AG10803 (cell line): Measurements from ENCODE around the gene SLC2A5.

ENCODE experiments used
- DNase-seq: peaks from one replicate; pipeline ENCODE4 v3.0.0; 2010; ENCODE audit warnings: low read depth
- H3K4me3 ChIP-seq: 2 replicates; pipeline ENCODE4 v1.5.1; 2011; ENCODE audit warnings: mild to moderate bottlenecking, low read length, control low read depth
- TF ChIP-seq, protein P1 (sequence below): conservative IDR thresholded peaks from 2 replicates; pipeline ENCODE4 v1.5.1; 2011; ENCODE audit warnings: mild to moderate bottlenecking, low read length, control low read depth, inconsistent platforms

Gene SLC2A5

DNA sequence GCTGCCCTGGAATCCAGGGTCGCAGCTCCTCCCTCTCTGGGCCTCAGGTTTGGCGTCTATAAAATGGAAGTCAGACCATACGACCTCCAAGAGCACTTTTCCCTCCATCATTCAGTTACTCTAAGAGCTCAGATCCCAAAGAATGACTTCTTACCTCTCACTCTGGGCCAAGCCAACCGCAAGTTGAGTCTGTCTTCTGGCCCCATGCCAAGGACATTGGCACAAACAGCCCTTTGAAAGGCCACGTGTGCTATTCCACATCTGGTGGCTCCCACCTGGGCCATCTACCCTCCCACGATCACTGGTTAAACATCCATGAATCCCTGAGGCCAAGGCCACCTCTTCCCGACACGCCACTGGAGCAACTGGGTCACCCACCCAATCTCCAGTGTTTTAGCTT lies 55.6 kb downstream of the SLC2A5 start:
- no peak overlapping the region for H3K4me3 ChIP-seq
- DNase-seq = no peak
- TF ChIP-seq, protein P1, sequence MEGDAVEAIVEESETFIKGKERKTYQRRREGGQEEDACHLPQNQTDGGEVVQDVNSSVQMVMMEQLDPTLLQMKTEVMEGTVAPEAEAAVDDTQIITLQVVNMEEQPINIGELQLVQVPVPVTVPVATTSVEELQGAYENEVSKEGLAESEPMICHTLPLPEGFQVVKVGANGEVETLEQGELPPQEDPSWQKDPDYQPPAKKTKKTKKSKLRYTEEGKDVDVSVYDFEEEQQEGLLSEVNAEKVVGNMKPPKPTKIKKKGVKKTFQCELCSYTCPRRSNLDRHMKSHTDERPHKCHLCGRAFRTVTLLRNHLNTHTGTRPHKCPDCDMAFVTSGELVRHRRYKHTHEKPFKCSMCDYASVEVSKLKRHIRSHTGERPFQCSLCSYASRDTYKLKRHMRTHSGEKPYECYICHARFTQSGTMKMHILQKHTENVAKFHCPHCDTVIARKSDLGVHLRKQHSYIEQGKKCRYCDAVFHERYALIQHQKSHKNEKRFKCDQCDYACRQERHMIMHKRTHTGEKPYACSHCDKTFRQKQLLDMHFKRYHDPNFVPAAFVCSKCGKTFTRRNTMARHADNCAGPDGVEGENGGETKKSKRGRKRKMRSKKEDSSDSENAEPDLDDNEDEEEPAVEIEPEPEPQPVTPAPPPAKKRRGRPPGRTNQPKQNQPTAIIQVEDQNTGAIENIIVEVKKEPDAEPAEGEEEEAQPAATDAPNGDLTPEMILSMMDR = no peak

DNA sequence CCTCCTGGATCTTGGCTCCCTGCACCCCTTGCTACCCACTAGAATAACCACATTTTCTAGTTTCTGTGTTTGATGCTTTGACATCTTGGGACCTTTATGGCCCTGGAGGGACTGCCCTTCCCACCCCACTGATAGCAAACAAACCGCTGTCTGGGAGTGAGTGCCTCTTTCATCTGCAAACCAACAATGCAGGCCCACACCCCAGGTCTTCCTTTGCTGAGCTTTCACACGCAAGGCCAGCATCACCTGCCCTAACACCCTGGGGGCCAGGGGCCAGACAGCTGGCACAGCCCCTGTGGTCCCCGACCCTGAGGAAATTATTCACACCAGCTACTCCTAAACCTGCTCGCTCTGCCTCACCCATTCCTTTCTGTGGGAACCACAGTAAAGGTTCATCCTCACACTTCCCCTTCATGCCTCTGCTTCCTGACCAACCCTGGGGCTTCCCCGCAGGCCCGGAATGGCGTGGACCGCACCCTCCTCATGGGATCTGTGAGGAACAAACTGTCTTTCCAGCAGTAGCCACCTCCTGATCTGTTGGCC lies 58.6 kb downstream of the SLC2A5 start:
- TF ChIP-seq, protein P1 = no peak
- DNase-seq = no peak
- H3K4me3 ChIP-seq = no peak overlapping the region

DNA sequence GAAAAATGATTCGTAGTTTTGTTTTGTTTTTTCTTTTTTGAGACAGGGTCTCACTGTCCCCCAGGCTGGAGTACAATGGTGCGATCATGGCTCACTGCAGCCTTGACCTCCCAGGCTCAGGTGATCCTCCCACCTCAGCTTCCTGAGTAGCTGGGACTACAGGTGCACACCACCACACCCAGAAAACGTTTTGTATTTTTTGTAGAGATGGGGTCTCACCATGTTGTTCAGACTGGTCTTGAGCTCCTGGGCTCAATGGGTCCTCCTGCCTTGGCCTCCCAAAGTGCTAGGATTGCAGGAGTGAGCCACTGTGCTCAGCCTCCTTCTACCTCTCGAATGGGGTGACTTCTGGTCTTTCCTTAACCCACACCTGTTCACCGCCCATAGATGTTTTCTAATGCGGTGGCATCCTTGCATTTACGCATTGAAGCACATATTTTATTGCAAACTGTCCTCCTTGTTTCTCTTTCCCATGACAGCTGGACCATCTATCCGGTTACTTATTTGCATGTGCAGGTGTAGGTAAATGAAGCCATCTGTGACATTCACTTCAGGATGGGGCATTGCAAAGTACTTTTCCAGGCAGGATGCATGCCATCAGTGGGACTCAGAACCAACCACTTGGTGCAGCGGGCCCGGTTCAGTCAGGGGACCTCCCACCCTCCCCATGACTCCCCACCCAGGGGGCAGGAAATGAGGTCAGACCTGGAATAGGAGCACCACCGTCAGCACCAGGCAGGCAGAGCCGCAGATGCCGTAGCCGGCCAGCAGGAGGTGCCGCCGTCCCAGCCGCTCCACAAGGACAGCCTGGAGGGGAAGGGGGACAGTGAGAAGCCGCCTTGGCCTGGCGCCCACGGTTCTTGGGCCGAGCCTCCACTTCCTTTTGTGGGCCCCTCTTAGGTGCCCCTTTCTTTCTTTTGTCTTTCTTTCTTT lies 59.7 kb downstream of the SLC2A5 start:
- TF ChIP-seq, protein P1 = peak; percentile 46
- H3K4me3 ChIP-seq = no peak overlapping the region
- DNase-seq = peak; percentile 12

DNA sequence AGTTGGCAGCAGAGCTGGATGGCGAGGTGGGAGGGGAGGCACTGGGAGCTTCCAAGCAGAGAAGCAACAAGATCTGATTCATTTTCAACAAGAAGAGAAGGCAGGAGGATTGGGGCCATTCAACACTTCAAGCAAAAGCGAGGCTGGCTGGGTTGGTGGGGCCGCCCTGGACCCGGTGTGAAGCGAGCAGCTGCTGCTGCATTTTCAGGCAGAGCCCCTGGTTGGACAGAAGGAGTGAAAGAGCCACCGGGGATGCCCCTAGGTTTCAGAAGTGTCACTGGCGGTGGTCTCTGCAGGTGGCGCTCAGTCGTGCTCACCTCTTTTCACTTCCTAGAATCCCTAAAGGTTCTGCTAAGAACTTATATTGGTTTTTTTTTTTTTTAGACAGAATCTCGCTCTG lies 61.2 kb downstream of the SLC2A5 start:
- DNase-seq = no peak
- TF ChIP-seq, protein P1 = no peak
- no peak overlapping the region for H3K4me3 ChIP-seq

DNA sequence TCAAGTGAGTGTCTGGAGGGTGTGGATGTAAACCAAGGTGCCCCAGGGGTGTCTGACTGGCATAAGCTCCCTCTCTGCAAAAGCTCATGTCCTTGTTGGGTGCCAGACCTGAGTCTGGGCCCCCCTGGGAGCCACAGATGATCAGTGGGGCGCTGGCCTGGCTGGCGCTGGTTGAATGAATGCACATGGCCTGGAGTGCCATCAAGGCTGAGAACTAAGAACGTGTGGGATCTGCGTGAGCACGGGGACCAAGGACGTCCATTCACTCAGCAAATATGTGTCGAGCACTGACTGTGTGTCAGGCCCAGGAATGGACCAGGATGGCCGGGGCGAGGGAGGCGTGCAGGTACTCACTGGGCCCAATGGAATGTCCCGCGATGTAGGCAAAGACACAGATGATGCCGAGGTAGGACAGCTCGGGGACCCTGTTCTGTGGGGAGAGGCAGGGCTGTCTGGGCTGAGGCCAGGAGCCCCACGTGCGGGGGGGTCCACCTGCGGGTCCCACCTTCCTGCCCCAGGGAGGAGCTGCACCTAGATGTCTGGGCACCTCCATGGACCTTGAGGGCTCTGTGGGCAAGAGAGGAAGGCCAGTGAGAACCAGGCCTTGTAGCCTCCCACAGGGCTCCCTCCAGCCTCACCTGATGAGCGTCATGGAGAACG lies 62.3 kb downstream of the SLC2A5 start:
- no peak overlapping the region for H3K4me3 ChIP-seq
- TF ChIP-seq, protein P1 = no peak
- DNase-seq = no peak

DNA sequence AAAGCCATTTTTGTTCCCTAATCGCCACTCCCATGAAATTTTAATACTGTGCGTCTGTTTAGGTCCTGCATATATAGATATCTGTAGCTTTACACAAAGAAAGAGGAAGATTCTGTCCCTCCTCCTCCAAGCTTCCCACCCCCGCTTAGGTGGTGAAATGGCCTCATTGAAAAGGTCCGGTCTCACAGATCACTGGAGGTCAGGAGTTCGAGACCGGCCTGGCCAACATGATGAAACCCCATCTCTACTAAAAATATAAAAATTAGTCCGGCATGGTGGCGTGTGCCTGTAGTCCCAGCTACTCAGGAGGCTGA lies 64.1 kb downstream of the SLC2A5 start:
- TF ChIP-seq, protein P1 = no peak
- DNase-seq = no peak

More for the DNA sequence above, 64.1 kb downstream of the SLC2A5 start:
- H3K4me3 ChIP-seq = no peak overlapping the region
